C4-2B (cell line): ENCODE results near the gene SLC50A1.

Source experiments
- CTCF ChIP-seq: fragments of 450-650 bp; conservative IDR thresholded peaks from 2 replicates; pipeline ENCODE4 v1.5.1; 2017; ENCODE audit warnings: mild to moderate bottlenecking
- ZFX ChIP-seq: fragments of 450-650 bp; IDR thresholded peaks from 2 replicates; pipeline ENCODE4 v1.6.1; 2017

DNA sequence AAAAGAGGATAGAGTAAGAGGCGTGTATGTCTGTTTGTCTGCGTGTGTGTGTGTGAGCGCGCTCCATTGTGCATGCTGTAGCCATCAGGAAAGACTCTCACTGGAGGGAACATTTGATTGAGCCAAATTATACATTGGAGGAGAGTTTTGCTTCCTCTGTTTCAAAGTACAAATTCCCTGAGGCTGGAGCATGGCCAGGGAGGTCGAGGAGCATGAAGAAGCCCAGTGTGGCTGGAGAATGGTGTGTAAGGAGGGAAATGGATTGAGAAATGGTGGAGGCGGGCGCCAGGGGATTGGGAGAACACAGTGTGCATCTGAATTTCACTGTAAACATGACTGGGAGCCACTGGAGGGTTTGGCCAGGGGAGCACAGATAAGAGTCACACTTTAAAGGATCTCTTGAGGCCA, 30.0 kb upstream of the SLC50A1 start:
- TF ChIP-seq CTCF, result no peak
- no peak for TF ChIP-seq ZFX
